Natural killer cell (primary cell): ENCODE data around the gene AHNAK2. TPM values are rescaled to one million over a fixed set of nuclear protein-coding genes. Genes with fewer than 3 reads are reported as not detected.

Experiments
- ATAC-seq, 3 donors: fragments of 150-1000 bp in 2 of 3; fragments of 200-7000 bp in 1 of 3; cut with Tn5 transposase; 1 replicate in 1 of 3; 2 replicates in 2 of 3; pipeline ENCODE4 v1.10.0; 2021; ENCODE audit warnings: mild to moderate bottlenecking in 2 of 3, moderate library complexity in 2 of 3
- DNase-seq, 2 donors: peaks; one replicate each; pipeline versions ENCODE4 v3.0.0 to v3.0.0-alpha.2; 2013 to 2021; ENCODE audit warnings: mixed read lengths in 1 of 2
- H3K27ac ChIP-seq: one replicate; pipeline ENCODE4 v1.5.1; 2013; ENCODE audit warnings: mild to moderate bottlenecking, low read length
- H3K27me3 ChIP-seq: one replicate; pipeline ENCODE4 v1.6.1; 2013; ENCODE audit warnings: low read length; ENCODE audit not compliant: control insufficient read depth, insufficient read depth
- H3K36me3 ChIP-seq: one replicate; pipeline ENCODE4 v1.6.1; 2013; ENCODE audit warnings: low read length; ENCODE audit not compliant: control insufficient read depth, insufficient read depth
- H3K4me1 ChIP-seq: one replicate; pipeline ENCODE4 v1.6.1; 2013; ENCODE audit warnings: low read length; ENCODE audit not compliant: control insufficient read depth, insufficient read depth
- H3K4me3 ChIP-seq: one replicate; pipeline ENCODE4 v1.5.1; 2013; ENCODE audit warnings: low read length
- H3K9me3 ChIP-seq: one replicate; pipeline ENCODE4 v1.6.1; 2013; ENCODE audit warnings: low read length; ENCODE audit not compliant: control insufficient read depth, insufficient read depth
- H3K27ac Mint-ChIP-seq, 2 donors: one replicate each; pipeline ENCODE4 v1.8.0; 2022; ENCODE audit warnings: mild to moderate bottlenecking in 2 of 2, mixed read lengths in 2 of 2, moderate library complexity in 1 of 2
- H3K27me3 Mint-ChIP-seq, 2 donors: one replicate each; pipeline ENCODE4 v1.8.0; 2022; ENCODE audit warnings: low read depth in 2 of 2, mixed read lengths in 2 of 2
- H3K36me3 Mint-ChIP-seq: one replicate; pipeline ENCODE4 v1.8.0; 2022; ENCODE audit warnings: mixed read lengths
- H3K4me1 Mint-ChIP-seq, 2 donors: one replicate each; pipeline ENCODE4 v1.8.0; 2022; ENCODE audit warnings: mixed read lengths in 2 of 2
- H3K4me3 Mint-ChIP-seq: one replicate; pipeline ENCODE4 v1.8.0; 2022; ENCODE audit warnings: mild to moderate bottlenecking, moderate library complexity, mixed read lengths
- H3K9me3 Mint-ChIP-seq, 2 donors: one replicate each; pipeline ENCODE4 v1.8.0; 2022; ENCODE audit warnings: mixed read lengths in 2 of 2
- WGBS: methylation state at CpG from one replicate; pipeline ENCODE4 v1.1.7; 2013; ENCODE audit warnings: missing lambda C conversion rate; ENCODE audit not compliant: insufficient coverage; 5-methylcytosine and 5-hydroxymethylcytosine counted together
- intact Hi-C: fragments of 100-400 bp; cut with micrococcal nuclease; formaldehyde crosslinking; loops from one replicate; pipeline ENCODE4 v1.14.2; 2022
- total RNA-seq, 4 donors: library from RNA; stranded (reverse); fragments of 120-200 nt in 1 of 4; gene quantifications; one replicate each; pipeline versions ENCODE4 v1.2.3 to v1.2.4, GENCODE V29; 2013 to 2022
- TF ChIP-seq, protein P1 (sequence below): fragments of 200-600 bp; IDR thresholded peaks from one replicate; pipeline ENCODE4 v1.8.0; 2022; ENCODE audit warnings: antibody characterized with exemption

The AHNAK2 gene
- total RNA-seq, 3 donors from 2014 or later (not counting 1 experiment from before 2014, with no cell fraction given): 0.05 TPM; not detected in 2

GRCh38 chr14:104991896-104992230, 13.7 kb upstream of the AHNAK2 start:
- Mint-ChIP-seq H3K27ac (no peak overlapping the region), H3K4me1 (no peaks in the 10 kb centered on the region)
- 97% methylated on average over 34 of the region's 34 CpGs for WGBS

DNA sequence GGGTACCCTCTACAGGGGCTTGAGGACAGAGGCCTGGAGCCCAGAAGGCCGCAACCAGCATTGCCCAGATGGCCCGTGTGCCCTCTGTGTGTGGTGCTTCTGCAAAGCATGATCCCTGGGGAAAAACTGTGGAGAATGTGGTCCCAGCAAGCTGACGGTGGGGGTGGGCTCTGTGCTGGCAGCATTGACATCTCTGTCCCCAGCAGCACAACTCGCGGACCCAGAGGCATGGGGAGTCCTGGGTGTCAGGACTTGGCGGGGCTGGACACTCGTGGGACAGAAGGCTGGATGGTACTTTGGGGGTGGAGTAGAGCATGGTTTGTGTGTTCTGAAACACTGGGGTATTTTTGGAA, 11.8 kb upstream of the AHNAK2 start:
- TF ChIP-seq, protein P1, sequence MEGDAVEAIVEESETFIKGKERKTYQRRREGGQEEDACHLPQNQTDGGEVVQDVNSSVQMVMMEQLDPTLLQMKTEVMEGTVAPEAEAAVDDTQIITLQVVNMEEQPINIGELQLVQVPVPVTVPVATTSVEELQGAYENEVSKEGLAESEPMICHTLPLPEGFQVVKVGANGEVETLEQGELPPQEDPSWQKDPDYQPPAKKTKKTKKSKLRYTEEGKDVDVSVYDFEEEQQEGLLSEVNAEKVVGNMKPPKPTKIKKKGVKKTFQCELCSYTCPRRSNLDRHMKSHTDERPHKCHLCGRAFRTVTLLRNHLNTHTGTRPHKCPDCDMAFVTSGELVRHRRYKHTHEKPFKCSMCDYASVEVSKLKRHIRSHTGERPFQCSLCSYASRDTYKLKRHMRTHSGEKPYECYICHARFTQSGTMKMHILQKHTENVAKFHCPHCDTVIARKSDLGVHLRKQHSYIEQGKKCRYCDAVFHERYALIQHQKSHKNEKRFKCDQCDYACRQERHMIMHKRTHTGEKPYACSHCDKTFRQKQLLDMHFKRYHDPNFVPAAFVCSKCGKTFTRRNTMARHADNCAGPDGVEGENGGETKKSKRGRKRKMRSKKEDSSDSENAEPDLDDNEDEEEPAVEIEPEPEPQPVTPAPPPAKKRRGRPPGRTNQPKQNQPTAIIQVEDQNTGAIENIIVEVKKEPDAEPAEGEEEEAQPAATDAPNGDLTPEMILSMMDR: no peak
- H3K27me3 Mint-ChIP-seq: no peaks in the 10 kb centered on the region

More at GRCh38 chr14:104991896-104992230, 13.7 kb upstream of the AHNAK2 start:
- Mint-ChIP-seq H3K9me3 (no peaks in the 10 kb centered on the region), H3K36me3 (no peaks in the 10 kb centered on the region), H3K27me3 (no peaks in the 10 kb centered on the region), H3K4me3 (no peak overlapping the region)
- Histone ChIP-seq H3K4me3 (no peak overlapping the region), H3K9me3 (no peaks in the 10 kb centered on the region), H3K27me3 (no peaks in the 10 kb centered on the region), H3K27ac (no peak overlapping the region), H3K4me1 (no peaks in the 10 kb centered on the region), H3K36me3 (no peaks in the 10 kb centered on the region)
- DNase-seq (no peak), ATAC-seq (peak in 1 of 3 donors; percentile 30)
- TF ChIP-seq, protein P1: no peak
- intact Hi-C loops: no loop called here

GRCh38 chr14:104989236-104989950, 11.2 kb upstream of the AHNAK2 start:
- peaks cover 13% of the 10 kb centered on the region for H3K4me1 ChIP-seq
- no peak overlapping the region for H3K27ac ChIP-seq
- H3K36me3 ChIP-seq: no peaks in the 10 kb centered on the region
- no peaks in the 10 kb centered on the region for H3K27me3 ChIP-seq
- Mint-ChIP-seq H3K27ac (no peak overlapping the region), H3K36me3 (no peaks in the 10 kb centered on the region), H3K27me3 (no peaks in the 10 kb centered on the region), H3K9me3 (no peaks in the 10 kb centered on the region), H3K4me1 (peaks cover 0 to 7% of the 10 kb centered on the region in 2 donors), H3K4me3 (no peak overlapping the region)
- ATAC-seq: no peak
- TF ChIP-seq, protein P1: no peak
- 93% methylated on average over 16 of the region's 16 CpGs for WGBS
- H3K9me3 ChIP-seq: no peaks in the 10 kb centered on the region
- H3K4me3 ChIP-seq: no peak overlapping the region
- DNase-seq: no peak
- intact Hi-C loops: no loop called here

More for the DNA sequence above, 11.8 kb upstream of the AHNAK2 start:
- intact Hi-C loops: no loop called here
- no peak overlapping the region for H3K4me3 Mint-ChIP-seq
- no peak overlapping the region for H3K27ac Mint-ChIP-seq
- H3K4me1 ChIP-seq: peaks cover 11% of the 10 kb centered on the region
- no peaks in the 10 kb centered on the region for H3K27me3 ChIP-seq
- H3K36me3 Mint-ChIP-seq: no peaks in the 10 kb centered on the region
- 86% methylated on average over 7 of the region's 7 CpGs for WGBS
- peaks cover 0 to 1% of the 10 kb centered on the region in 2 donors for H3K4me1 Mint-ChIP-seq
- no peaks in the 10 kb centered on the region for H3K36me3 ChIP-seq
- H3K9me3 ChIP-seq: no peaks in the 10 kb centered on the region
- no peak for DNase-seq
- ATAC-seq: no peak
- H3K4me3 ChIP-seq: no peak overlapping the region
- H3K9me3 Mint-ChIP-seq: no peaks in the 10 kb centered on the region
- no peak overlapping the region for H3K27ac ChIP-seq
